GM19372 (cell line): Measurements from ENCODE around the gene MRGPRG.

Source experiments
- ATAC-seq: cut with Tn5 transposase; IDR thresholded peaks from one replicate; pipeline ENCODE4 v1.9.1; 2021; ENCODE audit warnings: mild to moderate bottlenecking, low read depth, moderate library complexity; ENCODE audit not compliant: unreplicated experiment

Gene MRGPRG

DNA sequence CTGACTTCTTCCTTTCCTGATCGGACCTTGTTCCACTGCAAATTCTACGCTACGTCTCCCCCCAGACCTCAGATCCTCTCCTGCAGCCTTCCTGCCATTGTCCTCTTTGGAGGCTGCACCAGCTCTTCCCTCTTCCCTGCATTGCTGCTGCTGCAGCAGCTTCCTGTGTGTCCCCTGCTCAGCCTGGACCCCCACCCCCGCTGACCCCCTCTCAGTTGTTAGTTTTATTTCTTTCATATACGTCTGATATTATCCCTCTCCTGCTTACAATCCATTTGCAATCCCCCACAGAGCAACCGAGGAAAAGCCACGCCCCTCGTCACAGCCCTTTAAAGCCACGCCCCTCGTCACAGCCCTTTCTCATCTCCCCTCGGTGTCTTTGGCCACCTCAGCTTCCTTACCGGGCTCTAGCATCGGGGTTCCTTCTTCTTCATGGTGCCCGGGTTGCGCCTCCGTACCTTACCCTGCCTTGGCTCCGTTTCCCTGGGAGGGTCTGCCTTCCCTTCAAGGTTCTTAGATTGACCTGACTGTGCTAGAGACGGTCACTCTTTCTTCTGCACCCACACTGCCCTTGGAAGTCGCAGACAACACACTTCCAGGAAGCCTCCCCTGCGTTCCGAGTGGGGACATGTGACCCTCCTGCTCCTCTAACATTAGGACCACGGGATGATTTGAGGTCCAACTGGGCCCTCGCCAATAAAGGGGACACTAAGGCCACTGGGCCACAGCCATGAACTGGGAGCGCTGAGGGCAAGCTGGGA is 4.8 kb downstream of the MRGPRG start:
- ATAC-seq, result no peak

- ATAC-seq, result no peak
Measured at GRCh38 chr11:3208272-3208671, 10.3 kb downstream of the MRGPRG start.

- no peak for ATAC-seq
Measured at GRCh38 chr11:3207526-3208189, 11.0 kb downstream of the MRGPRG start.

- ATAC-seq, result no peak
Measured at GRCh38 chr11:3206922-3207204, 11.8 kb downstream of the MRGPRG start.

- ATAC-seq, result no peak
Measured at GRCh38 chr11:3206156-3206921, 12.3 kb downstream of the MRGPRG start.

- ATAC-seq, result no peak
Measured at GRCh38 chr11:3205261-3206155, 13.1 kb downstream of the MRGPRG start.

- no peak for ATAC-seq
Measured at GRCh38 chr11:3204141-3205015, 14.2 kb downstream of the MRGPRG start.

- no peak for ATAC-seq
Measured at GRCh38 chr11:3203221-3204043, 15.2 kb downstream of the MRGPRG start.

DNA sequence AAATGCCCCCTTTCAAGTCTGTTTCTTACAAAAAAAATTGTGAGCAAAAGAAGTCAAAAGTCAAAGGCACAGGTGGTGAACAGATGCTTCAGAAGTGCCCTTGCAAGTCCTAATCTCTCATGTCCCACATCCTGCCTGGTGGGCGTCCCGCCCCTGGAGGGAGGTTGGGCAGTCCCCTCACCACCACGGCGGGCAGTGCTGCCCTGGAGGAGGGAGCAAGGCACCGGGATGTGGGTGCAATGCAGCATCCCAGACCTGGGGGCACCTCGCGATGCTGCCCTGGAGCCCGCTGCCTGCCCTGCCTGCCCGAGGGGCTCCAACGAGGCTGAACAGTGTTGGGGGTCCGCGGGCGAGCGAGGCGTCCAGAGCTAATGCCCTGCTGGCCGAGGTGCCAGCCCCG is 15.9 kb downstream of the MRGPRG start:
- ATAC-seq, result no peak

- ATAC-seq, result no peak
Measured at GRCh38 chr11:3202305-3202704, 16.3 kb downstream of the MRGPRG start.

- ATAC-seq, result no peak
Measured at GRCh38 chr11:3201677-3202181, 16.9 kb downstream of the MRGPRG start.

- ATAC-seq, result no peak
Measured at GRCh38 chr11:3201112-3201581, 17.5 kb downstream of the MRGPRG start.

GRCh38 chr11:3200388-3201111 is 18.1 kb downstream of the MRGPRG start:
- no peak for ATAC-seq

- ATAC-seq, result no peak
Measured at GRCh38 chr11:3199537-3200295, 18.9 kb downstream of the MRGPRG start.

DNA sequence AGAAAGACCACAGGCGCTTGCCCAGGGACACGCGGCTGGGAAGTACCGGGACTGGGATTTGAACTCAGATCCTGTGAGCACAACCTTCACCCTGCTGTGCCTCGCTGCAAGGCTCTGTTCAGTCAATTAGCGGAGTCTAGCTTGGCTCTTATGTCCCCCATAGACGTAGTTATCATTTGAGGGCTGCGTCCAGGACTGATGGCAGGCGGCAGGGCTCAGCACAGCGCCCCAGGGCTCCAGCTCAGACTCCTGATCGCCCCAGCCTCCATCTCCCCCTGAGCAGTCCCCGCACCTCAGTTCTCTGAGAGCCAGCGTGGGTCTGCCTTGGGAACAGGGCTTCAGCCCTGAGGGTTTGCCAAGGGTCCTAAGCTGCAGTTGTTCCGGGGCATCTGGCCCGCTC is 19.8 kb downstream of the MRGPRG start:
- no peak for ATAC-seq

DNA sequence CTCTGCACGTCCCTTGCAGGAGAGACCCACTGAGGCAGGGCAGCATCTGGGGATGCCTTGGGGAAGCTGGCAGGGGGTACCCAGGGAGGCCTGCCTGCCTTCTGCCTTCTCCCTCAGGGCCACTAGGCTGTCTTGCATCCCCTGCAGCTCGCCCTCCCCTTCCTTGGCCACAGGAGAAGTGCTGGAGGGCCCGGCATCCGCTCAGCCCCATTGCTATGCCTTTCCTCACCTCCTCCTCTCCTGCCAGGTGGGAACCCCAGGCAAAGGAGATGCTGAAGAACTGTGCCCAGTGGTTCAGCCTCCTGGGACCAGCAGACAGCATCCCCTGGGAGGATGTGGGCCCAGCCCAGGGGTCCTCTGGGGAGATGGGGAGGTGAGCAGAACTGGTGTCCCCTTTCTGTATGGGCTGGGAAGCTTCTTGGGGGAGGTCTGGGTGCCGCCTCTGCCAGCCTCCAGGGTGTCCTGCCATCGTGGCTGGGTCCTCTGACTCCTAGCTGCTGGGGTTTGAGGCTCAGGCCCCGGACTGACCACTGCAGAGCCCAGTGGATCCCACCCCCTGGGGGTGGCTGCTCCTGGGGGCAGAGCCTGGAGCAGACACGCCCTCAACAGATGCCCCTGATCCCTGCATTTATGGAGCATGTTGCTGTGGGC is 20.6 kb downstream of the MRGPRG start:
- no peak for ATAC-seq
